ENCODE measurements around the gene JPH3. TPM values are rescaled to one million over a fixed set of nuclear protein-coding genes. Genes with fewer than 3 reads are reported as not detected.

Gene JPH3
- total RNA-seq, 4 donors from 2014 or later, result not detected

GRCh38 chr16:87692176-87692575, 89.9 kb downstream of the JPH3 start:
- no peak for ATAC-seq
- Histone ChIP-seq H3K4me3 (no peak overlapping the region), H3K36me3 (no peaks in the 10 kb centered on the region), H3K4me1 (no peaks in the 10 kb centered on the region), H3K27ac (no peak overlapping the region), H3K9me3 (no peaks in the 10 kb centered on the region), H3K27me3 (peaks cover 14 to 45% (median 37%) of the 10 kb centered on the region in 3 donors)
- no peak for DNase-seq
- in situ Hi-C loops (cut with MboI; ENCODE audit: low sequenced_read_pairs in 4 of 4) (no loop called here), intact Hi-C loops (cut with DNase I; ENCODE audit: low total_unique reads) (no loop called here)
- TF ChIP-seq CTCF (IDR thresholded peaks at IDR 0.05 in 4 of 5, conservative IDR thresholded peaks at IDR 0.05 in 1 of 5) (no peak), POLR2A (IDR thresholded peaks at IDR 0.05) (no peak)

GRCh38 chr16:87692756-87693155, 90.4 kb downstream of the JPH3 start:
- TF ChIP-seq POLR2A (IDR thresholded peaks at IDR 0.05), result no peak
- intact Hi-C loops (cut with DNase I; ENCODE audit: low total_unique reads) (no loop called here), in situ Hi-C loops (cut with MboI; ENCODE audit: low sequenced_read_pairs in 4 of 4) (no loop called here)
- DNase-seq (no peak), ATAC-seq (no peak)
- Histone ChIP-seq H3K4me3 (no peak overlapping the region), H3K27ac (no peak overlapping the region), H3K4me1 (no peaks in the 10 kb centered on the region), H3K9me3 (no peaks in the 10 kb centered on the region), H3K36me3 (no peaks in the 10 kb centered on the region), H3K27me3 (peaks cover 9 to 39% (median 31%) of the 10 kb centered on the region in 3 donors)

GRCh38 chr16:87693827-87694226, 91.5 kb downstream of the JPH3 start:
- Histone ChIP-seq H3K27me3 (peaks cover 8 to 29% (median 22%) of the 10 kb centered on the region in 3 donors), H3K4me3 (no peak overlapping the region), H3K27ac (no peak overlapping the region), H3K4me1 (no peaks in the 10 kb centered on the region), H3K36me3 (no peaks in the 10 kb centered on the region), H3K9me3 (no peaks in the 10 kb centered on the region)
- in situ Hi-C loops (cut with MboI; ENCODE audit: low sequenced_read_pairs in 4 of 4) (no loop called here), intact Hi-C loops (cut with DNase I; ENCODE audit: low total_unique reads) (no loop called here)
- TF ChIP-seq POLR2A (IDR thresholded peaks at IDR 0.05), result no peak
- TF ChIP-seq CTCF (IDR thresholded peaks at IDR 0.05 in 4 of 5, conservative IDR thresholded peaks at IDR 0.05 in 1 of 5), result no peak
- DNase-seq, result no peak
- no peak for ATAC-seq

GRCh38 chr16:87694441-87695125, 92.3 kb downstream of the JPH3 start:
- no peak overlapping the region for H3K27ac ChIP-seq
- TF ChIP-seq POLR2A (IDR thresholded peaks at IDR 0.05) (no peak), CTCF (IDR thresholded peaks at IDR 0.05 in 4 of 5, conservative IDR thresholded peaks at IDR 0.05 in 1 of 5) (no peak)
- DNase-seq (no peak), ATAC-seq (no peak)
- H3K4me1 ChIP-seq, result no peaks in the 10 kb centered on the region
- peaks cover 8 to 21% (median 16%) of the 10 kb centered on the region in 3 donors for H3K27me3 ChIP-seq
- H3K9me3 ChIP-seq, result no peaks in the 10 kb centered on the region
- in situ Hi-C loops (cut with MboI; ENCODE audit: low sequenced_read_pairs in 4 of 4), result no loop called here
- intact Hi-C loops (cut with DNase I; ENCODE audit: low total_unique reads), result no loop called here
- no peaks in the 10 kb centered on the region for H3K36me3 ChIP-seq
- H3K4me3 ChIP-seq, result no peak overlapping the region

- Histone ChIP-seq H3K9me3 (no peaks in the 10 kb centered on the region), H3K27me3 (peaks cover 2 to 15% (median 12%) of the 10 kb centered on the region in 3 donors), H3K4me3 (no peak overlapping the region), H3K27ac (no peak overlapping the region), H3K4me1 (no peaks in the 10 kb centered on the region), H3K36me3 (no peaks in the 10 kb centered on the region)
- intact Hi-C loops (cut with DNase I; ENCODE audit: low total_unique reads), result no loop called here
- TF ChIP-seq POLR2A (IDR thresholded peaks at IDR 0.05), result no peak
- TF ChIP-seq CTCF (IDR thresholded peaks at IDR 0.05 in 4 of 5, conservative IDR thresholded peaks at IDR 0.05 in 1 of 5), result no peak
- ATAC-seq, result no peak
- DNase-seq, result no peak
- in situ Hi-C loops (cut with MboI; ENCODE audit: low sequenced_read_pairs in 4 of 4), result no loop called here
Measured at GRCh38 chr16:87695534-87695933, 93.2 kb downstream of the JPH3 start.
